H9 (cell line): ENCODE data around the gene TNNT2. TPM values are rescaled to one million over a fixed set of nuclear protein-coding genes. Genes with fewer than 3 reads are reported as not detected.

Experiments
- DNase-seq: peaks from one replicate; pipeline ENCODE4 v3.0.0-alpha.2; 2017
- H2AFZ ChIP-seq: one replicate; pipeline ENCODE4 v1.6.1; 2013; ENCODE audit warnings: mild to moderate bottlenecking, low read length, control low read depth, moderate library complexity
- H2AK5ac ChIP-seq: 2 replicates; pipeline ENCODE4 v1.6.1; 2013; ENCODE audit warnings: low read length, control low read depth, mixed read lengths; ENCODE audit not compliant: insufficient read length
- H2BK120ac ChIP-seq: one replicate; pipeline ENCODE4 v1.6.1; 2013; ENCODE audit warnings: low read depth, mild to moderate bottlenecking, low read length, control low read depth, inconsistent platforms; ENCODE audit not compliant: poor library complexity, severe bottlenecking
- H2BK12ac ChIP-seq: 2 replicates; pipeline ENCODE4 v1.6.1; 2013; ENCODE audit warnings: low read length, control low read depth, mixed read lengths, low read depth; ENCODE audit not compliant: insufficient read length
- H2BK15ac ChIP-seq: 2 replicates; pipeline ENCODE4 v1.6.1; 2013; ENCODE audit warnings: low read depth, low read length, control low read depth
- H2BK20ac ChIP-seq: one replicate; pipeline ENCODE4 v1.6.1; 2013; ENCODE audit warnings: low read depth, mild to moderate bottlenecking, low read length, control low read depth, inconsistent platforms; ENCODE audit not compliant: poor library complexity, severe bottlenecking
- H2BK5ac ChIP-seq: 2 replicates; pipeline ENCODE4 v1.6.1; 2013; ENCODE audit warnings: low read length, control low read depth, mixed read lengths; ENCODE audit not compliant: insufficient read length
- H3K14ac ChIP-seq: 2 replicates; pipeline ENCODE4 v1.6.1; 2013; ENCODE audit warnings: low read length, control low read depth; ENCODE audit not compliant: insufficient read depth
- H3K18ac ChIP-seq: 2 replicates; pipeline ENCODE4 v1.6.1; 2013; ENCODE audit warnings: low read depth, mild to moderate bottlenecking, mixed read lengths, low read length, control low read depth; ENCODE audit not compliant: insufficient read length
- H3K23ac ChIP-seq: 2 replicates; pipeline ENCODE4 v1.6.1; 2013; ENCODE audit warnings: low read length, control low read depth, mixed read lengths, low read depth; ENCODE audit not compliant: insufficient read length
- H3K23me2 ChIP-seq: 2 replicates; pipeline ENCODE4 v1.6.1; 2013; ENCODE audit warnings: low read depth, mild to moderate bottlenecking, mixed read lengths, low read length, control low read depth; ENCODE audit not compliant: insufficient read length, poor library complexity, severe bottlenecking
- H3K27ac ChIP-seq: 2 replicates; pipeline ENCODE4 v1.5.1; 2013; ENCODE audit warnings: low read length, control low read depth, mixed read lengths, low read depth; ENCODE audit not compliant: insufficient read length
- H3K27me3 ChIP-seq: 2 replicates; pipeline ENCODE4 v1.6.1; 2013; ENCODE audit warnings: low read length, control low read depth, inconsistent platforms; ENCODE audit not compliant: insufficient read depth
- H3K4ac ChIP-seq: 2 replicates; pipeline ENCODE4 v1.6.1; 2013; ENCODE audit warnings: low read depth, mild to moderate bottlenecking, control low read depth, inconsistent platforms, low read length, moderate library complexity
- H3K4me1 ChIP-seq: 2 replicates; pipeline ENCODE4 v1.6.1; 2013; ENCODE audit warnings: low read length, control low read depth, inconsistent platforms; ENCODE audit not compliant: insufficient read depth
- H3K4me2 ChIP-seq: 2 replicates; pipeline ENCODE4 v1.6.1; 2013; ENCODE audit warnings: low read length, control low read depth, mixed read lengths; ENCODE audit not compliant: insufficient read length, insufficient read depth
- H3K56ac ChIP-seq: 2 replicates; pipeline ENCODE4 v1.6.1; 2013; ENCODE audit warnings: low read depth, mild to moderate bottlenecking, mixed read lengths, low read length, control low read depth; ENCODE audit not compliant: insufficient read length
- H3K79me1 ChIP-seq: 2 replicates; pipeline ENCODE4 v1.6.1; 2013; ENCODE audit warnings: low read depth, mild to moderate bottlenecking, moderate library complexity, low read length, control low read depth, inconsistent platforms; ENCODE audit not compliant: insufficient read depth, poor library complexity, severe bottlenecking
- H3K79me2 ChIP-seq: 2 replicates; pipeline ENCODE4 v1.6.1; 2013; ENCODE audit warnings: low read length, control low read depth, inconsistent platforms; ENCODE audit not compliant: insufficient read depth
- H3K9ac ChIP-seq: 2 replicates; pipeline ENCODE4 v1.6.1; 2013; ENCODE audit warnings: low read length, control low read depth, mixed read lengths; ENCODE audit not compliant: insufficient read length; ENCODE audit errors: extremely low read depth
- H3K9me3 ChIP-seq: one replicate; pipeline ENCODE4 v1.6.1; 2013; ENCODE audit warnings: low read depth, low read length, inconsistent platforms; ENCODE audit not compliant: control insufficient read depth
- H3T11ph ChIP-seq: one replicate; pipeline ENCODE4 v1.6.1; 2013; ENCODE audit warnings: mild to moderate bottlenecking, low read length, control low read depth, inconsistent platforms
- H4K20me1 ChIP-seq: one replicate; pipeline ENCODE4 v1.6.1; 2013; ENCODE audit not compliant: control insufficient read depth, insufficient read length, insufficient read depth
- H4K5ac ChIP-seq: 2 replicates; pipeline ENCODE4 v1.6.1; 2013; ENCODE audit warnings: low read depth, mild to moderate bottlenecking, mixed read lengths, low read length, control low read depth; ENCODE audit not compliant: insufficient read length
- H4K8ac ChIP-seq: replicated peaks from 2 replicates; pipeline ENCODE4 v1.6.1; 2013; ENCODE audit warnings: low read length, control low read depth, mixed read lengths, low read depth; ENCODE audit not compliant: insufficient read length
- H4K91ac ChIP-seq: 2 replicates; pipeline ENCODE4 v1.6.1; 2013; ENCODE audit warnings: low read depth, mild to moderate bottlenecking, moderate library complexity, mixed read lengths, low read length, control low read depth; ENCODE audit not compliant: insufficient read length
- H3K27ac Mint-ChIP-seq, 3 experiments: 2 replicates in 2 of 3; 3 replicates in 1 of 3; pipeline ENCODE4 v1.8.0; 2020 to 2021; ENCODE audit warnings: mixed read lengths in 3 of 3, mild to moderate bottlenecking in 1 of 3, moderate library complexity in 1 of 3
- H3K27me3 Mint-ChIP-seq: 2 replicates; pipeline ENCODE4 v1.8.0; 2021; ENCODE audit warnings: low read depth, mild to moderate bottlenecking, moderate library complexity, mixed read lengths
- H3K36me3 Mint-ChIP-seq, 3 experiments: 2 replicates in 2 of 3; 3 replicates in 1 of 3; pipeline ENCODE4 v1.8.0; 2020 to 2021; ENCODE audit warnings: low read depth in 3 of 3, mixed read lengths in 3 of 3; ENCODE audit not compliant: insufficient read depth in 1 of 3
- H3K4me1 Mint-ChIP-seq, 2 experiments: 2 replicates each; pipeline ENCODE4 v1.8.0; 2020; ENCODE audit warnings: mixed read lengths in 2 of 2
- H3K4me3 Mint-ChIP-seq, 2 experiments: 2 replicates in 1 of 2; 3 replicates in 1 of 2; pipeline ENCODE4 v1.8.0; 2020 to 2021; ENCODE audit warnings: mild to moderate bottlenecking in 2 of 2, mixed read lengths in 2 of 2, moderate library complexity in 1 of 2
- H3K9me3 Mint-ChIP-seq, 2 experiments: 2 replicates in 1 of 2; 3 replicates in 1 of 2; pipeline ENCODE4 v1.8.0; 2020; ENCODE audit warnings: mild to moderate bottlenecking in 2 of 2, mixed read lengths in 2 of 2, moderate library complexity in 1 of 2
- WGBS: extraction: QIAGEN DNeasy Blood & Tissue Kit; methylation state at CpG from one replicate; pipeline ENCODE4 v1.1.7; 2013; ENCODE audit warnings: missing lambda C conversion rate, low lambda C conversion rate, mixed read lengths; ENCODE audit not compliant: insufficient read length; ENCODE audit errors: extremely low coverage; 5-methylcytosine and 5-hydroxymethylcytosine counted together
- total RNA-seq: library from RNA; stranded (reverse); gene quantifications from 2 replicates; pipeline ENCODE4 v1.2.1, GENCODE V29; 2021
- TF ChIP-seq, protein P1 (sequence below): fragments of 200-600 bp; sonication (generic); conservative IDR thresholded peaks from 3 replicates; pipeline ENCODE4 v1.8.0; 2021; ENCODE audit warnings: antibody characterized with exemption, mild to moderate bottlenecking

TNNT2 gene
- total RNA-seq, 1 experiment from 2014 or later: 8.6 TPM

DNA sequence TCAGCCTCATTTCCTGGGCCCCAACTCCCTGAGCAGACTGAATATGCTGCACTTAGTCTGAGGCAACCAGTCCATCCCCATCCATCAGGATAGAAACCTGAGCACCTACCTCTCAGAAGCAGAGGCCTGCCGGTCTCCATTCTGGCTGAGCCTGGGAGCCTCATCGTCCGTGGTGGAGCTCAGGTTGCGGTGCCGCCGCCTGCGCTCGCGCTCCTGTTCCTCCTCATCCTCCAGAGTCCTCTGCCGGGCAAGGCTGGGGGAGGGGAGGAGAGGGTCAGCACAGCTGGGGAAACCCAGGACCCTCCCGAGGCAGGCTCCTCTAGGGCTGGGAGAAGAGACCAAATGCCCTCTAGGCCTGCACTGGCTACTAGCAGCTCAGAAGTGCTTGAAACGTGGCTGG is 11.6 kb upstream of the TNNT2 start:
- no peak overlapping the region for H2BK15ac ChIP-seq
- no peaks in the 10 kb centered on the region for H3K4me1 ChIP-seq
- no peak overlapping the region for H3K56ac ChIP-seq
- no peak for DNase-seq
- no CpG with 5 or more reads among the region's 12 CpGs for WGBS
- no peak overlapping the region for H4K5ac ChIP-seq
- H2BK20ac ChIP-seq: no peak overlapping the region
- H2BK5ac ChIP-seq: no peak overlapping the region
- H3K4me3 Mint-ChIP-seq: no peak overlapping the region
- H3K9me3 ChIP-seq: no peaks in the 10 kb centered on the region
- H3T11ph ChIP-seq: no peak overlapping the region
- H3K27me3 ChIP-seq: no peaks in the 10 kb centered on the region
- no peaks in the 10 kb centered on the region for H3K9me3 Mint-ChIP-seq
- no peak overlapping the region for H3K4me2 ChIP-seq
- no peak overlapping the region for H3K9ac ChIP-seq
- peaks cover 2 to 20% (median 8%) of the 10 kb centered on the region in 3 experiments; a peak in 5 of 7 replicates for H3K36me3 Mint-ChIP-seq
- H3K27me3 Mint-ChIP-seq: no peaks in the 10 kb centered on the region; the same call in 1 of the 2 replicates
- no peak overlapping the region for H3K27ac Mint-ChIP-seq
- peaks cover 2% of the 10 kb centered on the region for H4K20me1 ChIP-seq
- no peak overlapping the region for H3K4ac ChIP-seq
- no peak overlapping the region for H2BK12ac ChIP-seq
- no peak overlapping the region for H2AK5ac ChIP-seq
- H3K79me2 ChIP-seq: no peaks in the 10 kb centered on the region
- H3K18ac ChIP-seq: no peak overlapping the region
- no peak overlapping the region for H3K23ac ChIP-seq
- no peak overlapping the region for H2AFZ ChIP-seq
- no peak overlapping the region for H3K27ac ChIP-seq
- no peak overlapping the region for H4K8ac ChIP-seq
- peaks cover 15 to 28% of the 10 kb centered on the region in 2 experiments for H3K4me1 Mint-ChIP-seq
- TF ChIP-seq, protein P1, sequence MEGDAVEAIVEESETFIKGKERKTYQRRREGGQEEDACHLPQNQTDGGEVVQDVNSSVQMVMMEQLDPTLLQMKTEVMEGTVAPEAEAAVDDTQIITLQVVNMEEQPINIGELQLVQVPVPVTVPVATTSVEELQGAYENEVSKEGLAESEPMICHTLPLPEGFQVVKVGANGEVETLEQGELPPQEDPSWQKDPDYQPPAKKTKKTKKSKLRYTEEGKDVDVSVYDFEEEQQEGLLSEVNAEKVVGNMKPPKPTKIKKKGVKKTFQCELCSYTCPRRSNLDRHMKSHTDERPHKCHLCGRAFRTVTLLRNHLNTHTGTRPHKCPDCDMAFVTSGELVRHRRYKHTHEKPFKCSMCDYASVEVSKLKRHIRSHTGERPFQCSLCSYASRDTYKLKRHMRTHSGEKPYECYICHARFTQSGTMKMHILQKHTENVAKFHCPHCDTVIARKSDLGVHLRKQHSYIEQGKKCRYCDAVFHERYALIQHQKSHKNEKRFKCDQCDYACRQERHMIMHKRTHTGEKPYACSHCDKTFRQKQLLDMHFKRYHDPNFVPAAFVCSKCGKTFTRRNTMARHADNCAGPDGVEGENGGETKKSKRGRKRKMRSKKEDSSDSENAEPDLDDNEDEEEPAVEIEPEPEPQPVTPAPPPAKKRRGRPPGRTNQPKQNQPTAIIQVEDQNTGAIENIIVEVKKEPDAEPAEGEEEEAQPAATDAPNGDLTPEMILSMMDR: no peak
- H4K91ac ChIP-seq: no peak overlapping the region
- peak overlapping the region; percentile 26; the same call in 1 of the 2 replicates for H3K14ac ChIP-seq
- no peaks in the 10 kb centered on the region for H3K79me1 ChIP-seq
- H2BK120ac ChIP-seq: no peak overlapping the region
- no peaks in the 10 kb centered on the region for H3K23me2 ChIP-seq
